Measurements from ENCODE around the gene EMILIN2.
"Not testable (repeated sequence)": the region's sequence is repeated elsewhere in the genome, so short reads cannot be mapped to it uniquely, and the experiment has no call there.

Gene EMILIN2

DNA sequence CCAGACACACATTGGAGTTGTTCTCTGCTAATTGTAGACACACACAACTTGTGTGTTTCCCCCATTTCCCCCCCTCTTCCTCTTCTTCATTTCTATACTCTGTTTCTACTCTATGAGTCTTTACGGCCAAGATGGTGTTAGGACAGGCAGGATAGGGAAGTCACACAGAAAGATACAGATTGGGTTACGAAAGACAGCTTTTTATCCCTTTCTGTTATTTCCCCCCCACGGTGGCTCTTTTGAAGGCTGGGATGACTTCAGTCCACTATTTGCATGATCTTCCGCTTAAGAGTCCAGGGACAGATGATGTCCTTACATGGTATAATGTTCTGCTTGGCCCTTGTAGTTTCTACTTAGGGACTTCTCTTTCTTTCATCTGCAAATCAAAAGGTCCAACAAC lies 1.6 kb upstream of the EMILIN2 start:
- DNase-seq (ENCODE audit: low spot score) = no peak

DNA sequence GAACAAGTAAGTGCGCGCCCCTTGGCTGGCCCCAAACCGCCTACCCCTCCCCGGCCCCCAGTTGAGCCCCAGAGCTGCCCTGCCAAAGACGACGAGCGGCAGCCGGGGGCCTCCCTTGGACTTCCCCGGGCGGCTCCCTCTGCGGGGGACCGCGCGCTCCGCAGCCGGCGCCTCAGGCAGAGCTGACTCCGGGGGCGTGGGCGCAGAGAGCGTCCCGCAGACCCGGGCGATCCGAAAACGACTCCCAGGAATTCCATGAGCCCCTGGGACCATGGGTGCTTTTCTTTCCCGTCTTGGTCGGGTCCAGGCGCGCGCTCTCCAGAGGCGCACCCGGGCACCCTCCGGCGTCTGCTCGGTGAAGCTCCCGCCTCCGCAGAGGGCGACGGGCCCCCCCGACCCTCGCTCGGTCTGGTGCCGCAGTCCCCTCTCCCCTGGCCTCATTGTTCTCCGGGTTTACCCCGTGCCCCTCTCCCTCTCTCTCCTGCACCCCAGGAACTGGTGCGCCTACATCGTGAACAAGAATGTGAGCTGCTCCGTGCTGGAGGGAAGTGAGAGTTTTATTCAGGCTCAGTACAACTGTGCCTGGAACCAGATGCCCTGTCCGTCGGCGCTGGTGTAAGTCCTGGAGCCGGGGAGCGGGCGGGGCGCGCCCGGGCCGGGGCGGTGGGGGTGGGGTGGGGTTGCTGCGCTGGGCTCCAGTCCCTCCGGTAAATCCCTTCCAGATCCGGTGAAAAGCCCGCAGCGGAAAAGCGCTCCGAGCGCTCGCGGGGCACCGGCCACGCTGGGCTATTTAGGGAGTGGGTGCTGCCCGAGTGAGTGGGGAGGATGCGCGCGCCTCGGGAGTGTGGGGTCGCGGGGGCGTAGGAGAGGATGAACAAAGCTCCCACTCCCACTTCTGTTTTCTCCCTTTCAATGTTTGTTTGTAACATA lies 776 bp downstream of the EMILIN2 start:
- DNase-seq (ENCODE audit: low spot score) = peak; percentile 67

DNA sequence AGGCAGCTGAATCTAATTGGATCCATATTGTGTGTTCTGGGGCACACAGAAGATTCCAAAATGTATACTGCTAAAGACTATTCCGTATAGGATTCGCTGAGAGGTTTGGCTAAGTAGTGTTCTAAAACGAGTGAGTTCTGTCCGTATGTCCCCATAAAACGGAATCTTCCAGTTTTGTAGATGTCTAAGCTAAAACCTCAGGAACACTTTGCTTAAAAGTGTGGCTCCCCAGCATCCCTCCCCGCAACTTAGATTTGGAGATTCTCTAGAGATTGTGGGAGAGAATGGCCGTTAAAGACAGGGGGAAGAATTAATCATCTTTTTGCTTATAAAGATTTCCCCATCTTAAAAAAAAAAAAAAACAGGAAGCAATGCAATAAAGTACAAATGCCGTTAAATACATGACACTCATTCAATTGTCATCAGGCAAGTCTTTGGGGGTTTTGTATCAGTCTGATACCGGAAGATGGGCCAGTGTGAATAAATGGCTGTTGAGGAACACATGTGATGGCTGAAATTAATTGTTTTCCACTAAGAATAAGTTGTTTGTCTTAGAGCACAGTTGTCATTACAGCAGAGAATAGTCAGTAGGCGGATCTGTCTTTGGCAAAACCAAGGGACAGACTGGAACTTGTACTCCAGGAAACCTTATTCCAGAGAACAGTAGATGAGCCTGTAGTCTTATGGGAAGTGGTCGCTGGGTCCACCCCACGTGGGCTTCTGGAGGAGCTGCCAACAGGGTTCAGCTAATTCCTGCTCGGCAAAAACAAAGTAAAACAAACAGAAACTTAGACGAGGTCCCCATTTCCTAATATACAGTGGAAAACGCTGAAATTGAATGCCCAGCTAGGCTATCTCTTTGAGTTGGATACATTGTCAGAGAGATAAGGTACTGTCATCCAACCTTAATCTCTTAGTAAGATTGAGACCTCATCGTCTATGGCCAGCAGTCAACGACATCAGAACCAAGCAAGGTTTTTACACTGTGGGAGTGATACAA lies 1.7 kb downstream of the EMILIN2 start:
- DNase-seq (ENCODE audit: low spot score) = no peak

DNA sequence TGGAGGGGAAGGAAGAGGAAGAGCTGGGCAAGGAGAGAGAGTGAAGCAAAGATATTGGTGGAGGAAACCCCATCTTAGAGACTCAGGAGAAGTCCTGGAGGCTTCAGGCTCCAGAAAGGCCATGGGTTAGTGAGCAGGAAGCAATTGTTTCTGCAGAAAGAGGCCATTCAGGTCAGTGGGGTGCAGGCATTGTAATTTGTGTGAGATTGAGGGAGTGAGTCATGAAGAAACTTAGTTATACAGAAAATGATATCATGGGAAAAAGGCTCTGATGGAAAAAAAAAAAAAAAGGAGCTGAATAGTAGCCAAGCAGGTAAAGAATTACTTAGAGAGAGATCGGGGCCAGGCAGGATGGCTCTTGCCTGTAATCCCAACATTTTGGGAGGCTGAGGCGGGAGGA lies 4.0 kb downstream of the EMILIN2 start:
- DNase-seq (ENCODE audit: low spot score) = no peak

DNA sequence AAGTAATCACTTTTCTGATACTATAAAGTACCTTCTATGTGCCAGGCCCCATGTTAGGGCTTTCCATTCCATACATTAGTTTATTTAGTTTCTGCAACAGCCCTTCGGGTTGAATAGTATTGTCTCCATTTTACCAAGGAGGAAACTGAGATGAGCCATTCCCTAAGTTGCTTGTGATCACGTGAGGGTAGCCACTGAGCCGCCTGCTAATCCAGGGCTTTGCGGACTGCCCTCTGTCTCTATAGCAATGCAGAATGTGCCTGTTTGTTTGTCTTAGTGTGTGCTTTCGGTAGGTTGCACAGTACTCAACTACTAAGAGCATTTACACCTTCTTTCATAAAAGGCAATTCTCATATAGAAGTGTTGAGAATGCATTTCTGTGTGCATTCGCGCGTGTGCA lies 5.0 kb downstream of the EMILIN2 start:
- no peak for DNase-seq (ENCODE audit: low spot score)

- not testable (repeated sequence) for DNase-seq (ENCODE audit: low spot score)
These were observed 5.7 kb downstream of the EMILIN2 start for GRCh38 chr18:2852460-2852859.

GRCh38 chr18:2853173-2853925 lies 6.5 kb downstream of the EMILIN2 start:
- no peak for DNase-seq (ENCODE audit: low spot score)

DNA sequence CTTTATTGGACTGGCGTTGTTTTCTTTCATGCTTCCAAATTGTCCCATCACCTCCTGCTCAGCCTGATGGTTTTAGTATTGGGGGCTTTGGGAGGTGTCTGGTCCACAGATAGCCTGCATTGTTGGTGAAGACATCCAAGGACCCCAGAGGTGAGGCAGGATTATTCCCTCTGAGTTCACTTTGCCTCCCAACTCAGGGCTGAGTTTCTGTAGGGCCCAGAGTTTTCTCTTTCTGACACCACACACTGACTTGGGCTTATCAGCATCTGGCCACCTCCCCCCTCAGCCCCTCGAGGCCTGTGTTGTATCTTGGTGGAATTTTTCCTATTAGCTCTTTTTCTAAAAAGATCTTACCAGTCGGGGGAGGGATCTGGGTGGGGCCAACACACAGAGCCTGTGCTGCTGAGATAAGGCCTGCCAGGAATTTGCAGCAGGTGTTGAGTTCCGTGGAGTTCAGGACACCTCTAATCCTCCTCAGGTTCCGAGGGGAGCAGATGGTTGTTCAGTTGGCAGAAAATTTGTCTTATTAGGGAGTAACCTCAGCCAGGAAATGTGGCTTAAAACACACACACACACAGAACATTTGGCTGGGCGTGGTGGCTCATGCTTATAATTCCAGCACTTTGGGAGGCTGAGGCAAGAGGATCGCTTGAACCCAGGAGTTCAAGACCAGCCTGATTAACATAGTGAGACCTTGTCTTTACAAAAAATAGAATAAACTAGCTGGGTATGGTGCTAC lies 7.3 kb downstream of the EMILIN2 start:
- no peak for DNase-seq (ENCODE audit: low spot score)

GRCh38 chr18:2854875-2855274 lies 8.1 kb downstream of the EMILIN2 start:
- DNase-seq (ENCODE audit: low spot score) = peak; percentile 45

DNA sequence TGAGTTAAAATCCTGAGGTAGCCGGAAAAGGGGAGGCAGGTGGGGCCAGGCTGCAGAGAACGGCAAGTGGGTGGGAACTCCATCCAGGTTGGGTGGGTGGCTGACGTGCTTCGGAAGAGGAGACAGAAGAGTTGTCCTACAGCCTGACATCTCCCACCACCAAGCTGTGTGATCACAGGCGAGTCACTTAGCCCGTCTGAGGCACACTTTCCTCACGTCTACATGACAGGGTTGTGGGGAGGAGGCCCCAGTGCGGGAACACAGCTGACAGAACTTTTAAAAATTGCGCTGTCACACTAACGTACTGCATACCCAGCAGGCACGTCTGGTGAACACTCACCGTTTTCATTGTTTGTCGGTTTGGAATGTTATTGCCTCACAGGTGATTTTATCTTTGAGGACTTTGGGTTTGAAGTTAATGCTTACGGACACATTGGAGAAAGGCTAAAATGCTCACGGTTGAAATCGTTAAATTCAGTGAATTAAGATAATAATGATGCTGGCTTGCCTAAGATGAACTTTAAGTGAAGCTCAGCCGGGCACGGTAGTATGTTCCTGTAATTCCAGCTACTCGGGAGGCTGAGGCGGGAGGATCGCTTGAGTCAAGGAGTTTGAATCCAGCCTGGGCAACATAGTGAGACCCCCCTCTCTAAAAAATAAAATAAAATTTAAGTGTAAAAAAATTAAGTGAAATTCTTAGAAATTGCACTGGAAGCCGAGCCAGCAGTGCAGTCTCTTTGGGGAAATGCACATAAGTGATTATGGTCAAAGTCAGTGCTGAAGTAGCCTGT lies 8.9 kb downstream of the EMILIN2 start:
- no peak for DNase-seq (ENCODE audit: low spot score)

DNA sequence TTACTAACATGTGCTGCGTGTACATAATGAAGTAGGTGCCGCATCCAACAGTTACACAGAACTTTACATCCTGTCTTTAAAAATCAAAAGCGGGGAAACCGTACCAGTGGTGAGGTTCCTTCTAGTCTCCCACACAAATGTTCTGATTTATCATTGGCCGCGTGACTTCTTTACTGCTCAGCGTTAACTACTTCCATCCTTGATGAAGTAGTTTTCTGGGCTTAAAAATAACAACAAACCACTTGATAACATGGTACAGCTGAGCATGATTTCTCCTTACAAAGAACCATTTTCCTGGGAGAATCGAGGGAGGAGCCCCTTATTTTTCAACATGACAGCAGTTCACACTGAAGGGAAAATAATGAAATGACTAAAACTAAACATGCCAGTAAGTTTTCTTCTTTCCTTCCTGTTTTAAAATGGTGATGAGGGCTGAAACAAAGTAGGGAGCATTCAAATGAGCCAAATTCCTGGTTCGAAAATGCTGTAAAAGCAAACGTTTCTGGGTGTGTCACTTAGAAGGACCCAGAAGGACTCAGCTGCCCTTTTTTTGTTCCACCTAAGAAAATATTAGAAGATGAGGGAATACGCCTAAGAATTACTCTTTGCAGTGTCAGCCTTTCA lies 9.9 kb downstream of the EMILIN2 start:
- DNase-seq (ENCODE audit: low spot score) = no peak

DNA sequence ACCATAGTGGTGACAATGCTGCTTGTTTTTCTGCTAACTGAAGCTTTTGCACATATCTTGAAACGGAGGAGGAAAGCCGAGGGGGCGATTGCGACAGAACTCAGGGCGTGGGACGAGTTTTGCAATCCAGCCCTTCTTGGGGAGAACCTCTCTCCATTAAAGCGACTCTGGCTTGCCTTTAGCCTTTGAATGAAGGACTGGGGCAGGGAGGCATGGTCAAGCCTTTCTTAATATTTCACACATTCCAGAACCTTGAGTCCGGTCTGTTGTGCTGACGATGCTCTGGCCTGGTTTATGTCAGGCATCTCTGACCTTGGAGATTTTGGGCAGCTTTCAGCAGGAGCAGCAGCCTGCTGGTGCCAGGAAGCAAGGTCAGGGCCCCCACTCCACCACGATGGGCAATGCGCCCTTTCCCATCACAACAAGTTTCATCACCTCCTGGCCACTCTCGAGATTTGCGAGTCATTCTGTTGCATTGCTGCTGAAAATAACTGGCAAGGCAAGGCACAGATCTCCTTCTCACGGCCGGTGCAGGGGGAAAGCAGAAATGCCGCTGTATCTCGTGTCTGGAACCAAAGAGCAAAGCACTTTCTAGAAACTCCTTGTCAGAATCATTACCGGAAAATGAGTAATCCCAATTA lies 10.8 kb downstream of the EMILIN2 start:
- DNase-seq (ENCODE audit: low spot score) = peak; percentile 89

GRCh38 chr18:2860397-2860796 lies 13.6 kb downstream of the EMILIN2 start:
- not testable (repeated sequence) for DNase-seq (ENCODE audit: low spot score)

- DNase-seq (ENCODE audit: low spot score) = not testable (repeated sequence)
These were observed 17.2 kb downstream of the EMILIN2 start for GRCh38 chr18:2863997-2864396.

DNA sequence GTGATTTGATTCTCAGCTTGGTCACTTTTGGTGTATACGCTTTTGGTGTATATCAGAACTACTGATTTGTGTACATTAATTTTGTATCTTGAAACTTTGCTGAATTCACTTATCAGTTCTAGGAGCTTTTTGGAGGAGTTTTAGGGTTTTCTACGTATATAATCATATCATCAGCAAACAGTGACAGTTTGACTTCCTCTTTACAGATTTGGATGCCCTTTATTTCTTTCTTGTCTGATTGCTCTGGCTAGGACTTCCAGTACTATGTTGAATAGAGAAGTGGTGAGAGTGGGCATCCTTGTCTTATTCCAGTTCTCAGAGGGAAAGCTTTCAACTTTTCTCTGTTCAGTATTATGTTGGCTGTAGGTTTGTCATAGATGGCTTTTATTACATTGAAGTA lies 19.7 kb downstream of the EMILIN2 start:
- DNase-seq (ENCODE audit: low spot score) = not testable (repeated sequence)

GRCh38 chr18:2869207-2869606 lies 22.4 kb downstream of the EMILIN2 start:
- DNase-seq (ENCODE audit: low spot score) = no peak

DNA sequence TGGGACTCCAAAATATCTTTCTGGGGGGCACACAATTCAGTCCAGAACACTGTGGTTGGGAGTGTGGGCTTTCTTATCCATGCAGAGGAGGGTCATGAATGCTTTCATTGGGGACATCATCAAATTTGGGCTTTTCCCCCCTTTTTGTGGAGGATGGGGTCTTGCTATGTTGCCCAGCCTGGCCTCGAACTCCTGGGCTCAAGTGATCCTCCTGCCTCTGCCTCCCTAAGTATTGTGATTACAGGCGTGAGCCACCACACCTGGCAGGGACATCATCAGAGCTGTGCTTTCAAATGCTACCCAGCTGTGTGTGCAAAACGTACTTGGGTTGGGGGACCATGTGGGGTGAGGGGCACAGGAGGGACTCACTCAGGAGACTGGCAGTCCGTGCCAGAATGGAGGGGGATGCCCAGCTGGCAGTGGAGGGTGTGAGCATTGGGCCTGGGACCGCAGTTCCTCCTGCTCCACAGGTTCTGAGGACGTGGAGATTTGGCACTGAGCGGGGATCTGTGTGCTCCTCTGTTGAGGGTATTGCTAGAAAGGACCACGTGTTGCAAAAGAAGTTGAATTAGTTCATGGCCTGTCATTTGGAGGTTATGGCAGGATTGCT lies 24.4 kb downstream of the EMILIN2 start:
- DNase-seq (ENCODE audit: low spot score) = no peak

GRCh38 chr18:2872095-2872494 lies 25.3 kb downstream of the EMILIN2 start:
- DNase-seq (ENCODE audit: low spot score) = no peak

- DNase-seq (ENCODE audit: low spot score) = no peak
These were observed 28.0 kb downstream of the EMILIN2 start for GRCh38 chr18:2874765-2875164.
